GM23338 (cell line): Measurements from ENCODE around the gene LZTS3. TPM values are rescaled to one million over a fixed set of nuclear protein-coding genes. Genes with fewer than 3 reads are reported as not detected.

Experiments used
- ATAC-seq: fragments of 200-7000 bp; cut with Tn5 transposase; 3 replicates; pipeline ENCODE4 v1.9.1; 2020
- DNase-seq: peaks from one replicate; pipeline ENCODE4 v3.0.0-alpha.2; 2015; ENCODE audit warnings: low spot score
- H2AFZ ChIP-seq: fragments of 200-600 bp; sonication (generic); 2 replicates; pipeline ENCODE4 v1.8.0; 2016; ENCODE audit warnings: antibody characterized with exemption, mild to moderate bottlenecking, moderate library complexity
- H3F3A ChIP-seq: fragments of 200-600 bp; sonication (generic); replicated peaks from 2 replicates; pipeline ENCODE4 v1.8.0; 2017; ENCODE audit warnings: antibody characterized with exemption, mixed run types, low read depth
- H3K27ac ChIP-seq: fragments of 200-600 bp; sonication (generic); 2 replicates; pipeline ENCODE4 v1.6.1; 2016; ENCODE audit warnings: low read depth
- H3K27me3 ChIP-seq: fragments of 200-600 bp; sonication (generic); 2 replicates; pipeline ENCODE4 v1.8.0; 2016; ENCODE audit warnings: mild to moderate bottlenecking, mixed run types, moderate library complexity; ENCODE audit not compliant: insufficient read depth
- H3K36me3 ChIP-seq: fragments of 200-600 bp; sonication (generic); 2 replicates; pipeline ENCODE4 v1.8.0; 2016; ENCODE audit warnings: mild to moderate bottlenecking; ENCODE audit not compliant: insufficient read depth
- H3K4me1 ChIP-seq: fragments of 200-600 bp; sonication (generic); 2 replicates; pipeline ENCODE4 v1.8.0; 2016; ENCODE audit warnings: mild to moderate bottlenecking, moderate library complexity; ENCODE audit not compliant: insufficient read depth
- H3K4me2 ChIP-seq: fragments of 200-600 bp; sonication (generic); 2 replicates; pipeline ENCODE4 v1.7.1; 2017; ENCODE audit warnings: mixed run types
- H3K4me3 ChIP-seq: fragments of 200-600 bp; sonication (generic); 2 replicates; pipeline ENCODE4 v1.6.1; 2016; ENCODE audit warnings: mixed run types
- H3K79me2 ChIP-seq: fragments of 200-600 bp; sonication (generic); replicated peaks from 2 replicates; pipeline ENCODE4 v1.8.0; 2017; ENCODE audit warnings: mild to moderate bottlenecking; ENCODE audit not compliant: insufficient read depth
- H3K9me2 ChIP-seq: fragments of 200-600 bp; sonication (generic); 2 replicates; pipeline ENCODE4 v1.8.0; 2017; ENCODE audit not compliant: insufficient read depth
- H4K20me1 ChIP-seq: fragments of 200-600 bp; sonication (generic); replicated peaks from 2 replicates; pipeline ENCODE4 v1.8.0; 2017; ENCODE audit warnings: mild to moderate bottlenecking; ENCODE audit not compliant: insufficient read depth
- H3K27ac Mint-ChIP-seq: 2 replicates; pipeline ENCODE4 v1.8.0; 2020; ENCODE audit warnings: inconsistent platforms, mild to moderate bottlenecking, moderate library complexity, mixed read lengths
- H3K27me3 Mint-ChIP-seq: 3 replicates; pipeline ENCODE4 v1.8.0; 2022; ENCODE audit warnings: low read depth, mild to moderate bottlenecking, moderate library complexity, mixed read lengths, inconsistent platforms; ENCODE audit not compliant: insufficient read depth, poor library complexity
- H3K36me3 Mint-ChIP-seq: 3 replicates; pipeline ENCODE4 v1.8.0; 2021; ENCODE audit warnings: low read depth, mild to moderate bottlenecking, inconsistent platforms, moderate library complexity, mixed read lengths
- H3K4me1 Mint-ChIP-seq: 3 replicates; pipeline ENCODE4 v1.8.0; 2020; ENCODE audit warnings: mild to moderate bottlenecking, inconsistent platforms, mixed read lengths
- H3K4me3 Mint-ChIP-seq: 3 replicates; pipeline ENCODE4 v1.8.0; 2021; ENCODE audit warnings: moderate library complexity, mild to moderate bottlenecking, inconsistent platforms, mixed read lengths
- H3K9me3 Mint-ChIP-seq: 3 replicates; pipeline ENCODE4 v1.8.0; 2020; ENCODE audit warnings: moderate library complexity, mild to moderate bottlenecking, inconsistent platforms, mixed read lengths
- CREB1 ChIP-seq: fragments of 250-450 bp; sonication (Bioruptor Pico); IDR thresholded peaks from 2 replicates; pipeline ENCODE4 v1.5.0; 2020; ENCODE audit warnings: low read depth, mild to moderate bottlenecking, moderate library complexity
- CTCF ChIP-seq, 2 experiments: fragments of 200-600 bp in 1 of 2; sonication (generic) in 1 of 2; conservative IDR thresholded peaks; 2 replicates each; pipeline versions ENCODE4 v1.5.1 to v1.6.1; 2016 to 2017; ENCODE audit warnings: antibody characterized with exemption in 2 of 2, low read depth in 2 of 2, mild to moderate bottlenecking in 2 of 2, moderate library complexity in 1 of 2
- ETS1 ChIP-seq: IDR thresholded peaks from 2 replicates; pipeline ENCODE4 v1.6.1; 2016; ENCODE audit warnings: antibody characterized with exemption
- EZH2 ChIP-seq: fragments of 200-600 bp; sonication (generic); IDR thresholded peaks from one replicate; pipeline ENCODE4 v1.8.0; 2017; ENCODE audit warnings: antibody characterized with exemption, mild to moderate bottlenecking, low read depth; ENCODE audit not compliant: unreplicated experiment
- JUNB ChIP-seq: IDR thresholded peaks from one replicate; pipeline ENCODE4 v1.6.1; 2016; ENCODE audit warnings: antibody characterized with exemption; ENCODE audit not compliant: unreplicated experiment
- NANOG ChIP-seq: IDR thresholded peaks from 2 replicates; pipeline ENCODE4 v1.6.1; 2016; ENCODE audit warnings: antibody characterized with exemption, borderline replicate concordance
- POLR2AphosphoS5 ChIP-seq: IDR thresholded peaks from 2 replicates; pipeline ENCODE4 v1.6.1; 2016; ENCODE audit warnings: antibody characterized with exemption, low read depth
- REST ChIP-seq: IDR thresholded peaks from one replicate; pipeline ENCODE4 v1.6.1; 2018; ENCODE audit warnings: antibody characterized with exemption; ENCODE audit not compliant: unreplicated experiment
- ZNF114 ChIP-seq: fragments of 250-450 bp; sonication (Bioruptor Pico); IDR thresholded peaks from 2 replicates; pipeline ENCODE4 v1.5.0; 2020; ENCODE audit warnings: mild to moderate bottlenecking, moderate library complexity
- ZNF462 ChIP-seq: fragments of 250-450 bp; sonication (Bioruptor Pico); IDR thresholded peaks from 2 replicates; pipeline ENCODE4 v1.5.0; 2020; ENCODE audit warnings: mild to moderate bottlenecking, moderate library complexity
- polyA plus RNA-seq: library from polyadenylated mRNA; unstranded; fragments of >200 nt; fragmentation: Nextera tagmentation; extraction: Ambion mirVana; gene quantifications from 2 replicates; pipeline ENCODE4 v1.2.1, GENCODE V29; 2016
- total RNA-seq: library from RNA; depleted of rRNA; stranded (reverse); fragments of >200 nt; shearing (Covaris generic); gene quantifications from 2 replicates; pipeline ENCODE4 v1.2.3, GENCODE V29; 2014

Gene LZTS3
- total and polyA plus RNA-seq, 2 experiments from 2014 or later: 9.7 to 40.7 TPM

GRCh38 chr20:3146732-3147341, 26.5 kb downstream of the LZTS3 start:
- Histone ChIP-seq H3K4me3 (no peak overlapping the region), H3K27ac (no peak overlapping the region), H3K27me3 (no peaks in the 10 kb centered on the region), H3F3A (no peaks in the 10 kb centered on the region), H3K36me3 (peaks cover 21% of the 10 kb centered on the region), H3K4me1 (no peaks in the 10 kb centered on the region), H2AFZ (no peak overlapping the region), H3K4me2 (no peak overlapping the region), H3K79me2 (peaks cover 44% of the 10 kb centered on the region), H3K9me2 (no peaks in the 10 kb centered on the region), H4K20me1 (peaks cover 26% of the 10 kb centered on the region)
- TF ChIP-seq ZNF114 (CRISPR knock-in tag) (no peak), JUNB (no peak), CREB1 (CRISPR knock-in tag) (no peak), NANOG (no peak), EZH2 (no peak), CTCF (conservative IDR thresholded peaks at IDR 0.05; ENCODE audit: low read depth in 2 of 2) (no peak), ETS1 (no peak), POLR2AphosphoS5 (no peak), ZNF462 (CRISPR knock-in tag) (no peak), REST (no peak)
- H3K36me3 Mint-ChIP-seq: peaks cover 28% of the 10 kb centered on the region; the same call in 2 of the 3 replicates
- no peaks in the 10 kb centered on the region for H3K4me1 Mint-ChIP-seq
- no peak overlapping the region for H3K4me3 Mint-ChIP-seq
- H3K27ac Mint-ChIP-seq: no peak overlapping the region
- ATAC-seq (no peak), DNase-seq (no peak)
- peaks cover 3% of the 10 kb centered on the region for H3K27me3 Mint-ChIP-seq
- H3K9me3 Mint-ChIP-seq: no peaks in the 10 kb centered on the region; the same call in 2 of the 3 replicates
